Right lobe of liver (tissue), 6 donors: ENCODE data around the gene IKZF2. TPM values are rescaled to one million over a fixed set of nuclear protein-coding genes. Genes with fewer than 3 reads are reported as not detected.
A peak's percentile ranks its signal among the peaks of the same experiment; 100 is the strongest.

ENCODE experiments used
- ATAC-seq, 4 donors: fragments of 200-7000 bp; cut with Tn5 transposase; one replicate each; pipeline ENCODE4 v1.9.1; 2020; ENCODE audit warnings: mild to moderate bottlenecking in 4 of 4, moderate library complexity in 4 of 4
- DNase-seq, 3 donors: peaks; one replicate each; pipeline ENCODE4 v3.0.0-alpha.2; 2020
- H3K27ac ChIP-seq, 3 donors: fragments of 200-600 bp; one replicate each; pipeline ENCODE4 v1.8.0; 2022
- H3K27me3 ChIP-seq, 2 donors: fragments of 200-600 bp; one replicate each; pipeline ENCODE4 v1.8.0; 2022
- H3K36me3 ChIP-seq, 4 donors: fragments of 200-600 bp; sonication (generic) in 1 of 4; one replicate each; pipeline versions ENCODE4 v1.5.1 to v1.8.0; 2017 to 2022; ENCODE audit warnings: control low read depth in 1 of 4
- H3K4me1 ChIP-seq, 4 donors: fragments of 200-600 bp; sonication (generic) in 1 of 4; one replicate each; pipeline versions ENCODE4 v1.5.1 to v1.8.0; 2017 to 2022; ENCODE audit warnings: control low read depth in 1 of 4
- H3K4me3 ChIP-seq, 3 donors: fragments of 200-600 bp; one replicate each; pipeline ENCODE4 v1.8.0; 2022
- H3K9me3 ChIP-seq, 4 donors: fragments of 200-600 bp; sonication (generic) in 1 of 4; one replicate each; pipeline versions ENCODE4 v1.5.1 to v1.8.0; 2017 to 2022; ENCODE audit warnings: control low read depth in 1 of 4
- CTCF ChIP-seq, 4 donors: fragments of 200-600 bp in 3 of 4; fragments of 450-650 bp in 1 of 4; IDR thresholded peaks; one replicate each; pipeline versions ENCODE4 v1.5.1 to v1.8.0; 2016 to 2022; ENCODE audit warnings: antibody characterized with exemption in 4 of 4, mild to moderate bottlenecking in 2 of 4
- POLR2A ChIP-seq: fragments of 450-650 bp; IDR thresholded peaks from one replicate; pipeline ENCODE4 v1.6.1; 2017; ENCODE audit warnings: antibody characterized with exemption, mild to moderate bottlenecking
- WGBS: methylation state at CpG from one replicate; pipeline ENCODE4 v1.1.6; 2018; ENCODE audit warnings: low coverage, low lambda C conversion rate; ENCODE audit not compliant: insufficient coverage; ENCODE audit errors: missing lambda C conversion rate; 5-methylcytosine and 5-hydroxymethylcytosine counted together
- intact Hi-C, 2 donors: fragments of 100-400 bp; cut with DNase I; formaldehyde crosslinking; loops; one replicate each; pipeline versions ENCODE4 v1.11.2 to v1.14.1; 2022
- total RNA-seq, 6 experiments: library from RNA; depleted of rRNA in 2 of 6; stranded (reverse); fragments of >200 nt in 2 of 6; fragmentation: NEBNext Ultra II Directional in 3 of 6; extraction: Animal tissue kit (Norgen Biotek cat#: 25700) in 3 of 6; gene quantifications; one replicate each; pipeline versions ENCODE4 v1.1.0 to v1.2.4, GENCODE V29; 2016 to 2023
- donor health status: DM: no; HTN: yes; CAD: no.
- donor health status: DM: no; HTN: no; CAD: no.
- donor health status: DM: no; HTN: no; CAD: no.
- donor health status: DM: no; HTN: yes; CAD: no.
- donor health status: DM: no; HTN: yes; CAD: no.

IKZF2 gene
- total RNA-seq, 6 experiments from 2014 or later, result 1.1 to 4.1 (median 1.9) TPM

GRCh38 chr2:213177679-213178078 is 26.3 kb upstream of the IKZF2 start:
- no peak overlapping the region for H3K27ac ChIP-seq
- TF ChIP-seq POLR2A (no peak), CTCF (IDR thresholded peaks at IDR 0.05) (no peak)
- WGBS, result 29% methylated on average over 1 of the region's 1 CpG
- H3K36me3 ChIP-seq, result no peaks in the 10 kb centered on the region
- H3K9me3 ChIP-seq, result no peaks in the 10 kb centered on the region
- DNase-seq (no peak), ATAC-seq (peak in 2 of 4 donors; percentile 55 to 98)
- intact Hi-C loops, result no loop called here
- H3K4me1 ChIP-seq, result no peaks in the 10 kb centered on the region
- no peaks in the 10 kb centered on the region for H3K27me3 ChIP-seq
- H3K4me3 ChIP-seq, result no peak overlapping the region

DNA sequence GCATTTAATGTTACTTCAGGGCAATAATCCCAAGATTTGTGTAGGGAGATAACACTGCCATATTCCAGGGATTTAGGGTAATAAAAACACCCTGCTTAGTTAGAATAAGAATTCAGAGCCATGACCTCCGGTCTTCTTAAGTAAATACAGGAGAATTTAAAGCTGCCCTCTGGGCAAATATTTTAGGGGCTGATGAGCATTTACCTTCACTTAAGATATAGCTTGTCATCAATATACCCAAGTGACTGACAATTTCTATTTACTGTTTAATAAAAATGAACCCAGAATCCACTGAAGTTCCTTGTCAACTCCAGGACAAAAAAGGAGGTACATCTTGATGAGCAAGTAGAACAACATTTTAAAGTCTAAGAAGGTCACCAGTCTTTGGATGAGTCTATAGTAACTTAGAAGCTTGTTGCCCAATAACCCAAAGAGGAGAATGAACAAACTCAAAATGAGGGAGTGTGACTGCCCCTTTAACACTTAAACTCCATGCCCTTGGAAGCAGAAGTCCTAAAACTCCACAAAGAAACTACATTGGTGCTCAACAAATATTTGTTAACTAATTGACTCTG is 24.3 kb upstream of the IKZF2 start:
- Histone ChIP-seq H3K4me3 (no peak overlapping the region), H3K27ac (no peak overlapping the region), H3K27me3 (no peaks in the 10 kb centered on the region), H3K4me1 (no peaks in the 10 kb centered on the region), H3K36me3 (no peaks in the 10 kb centered on the region), H3K9me3 (no peaks in the 10 kb centered on the region)
- TF ChIP-seq CTCF (IDR thresholded peaks at IDR 0.05), result no peak
- no peak for TF ChIP-seq POLR2A
- 71% methylated on average over 1 of the region's 1 CpG for WGBS
- ATAC-seq (no peak), DNase-seq (no peak)
- intact Hi-C loops, result no loop called here

DNA sequence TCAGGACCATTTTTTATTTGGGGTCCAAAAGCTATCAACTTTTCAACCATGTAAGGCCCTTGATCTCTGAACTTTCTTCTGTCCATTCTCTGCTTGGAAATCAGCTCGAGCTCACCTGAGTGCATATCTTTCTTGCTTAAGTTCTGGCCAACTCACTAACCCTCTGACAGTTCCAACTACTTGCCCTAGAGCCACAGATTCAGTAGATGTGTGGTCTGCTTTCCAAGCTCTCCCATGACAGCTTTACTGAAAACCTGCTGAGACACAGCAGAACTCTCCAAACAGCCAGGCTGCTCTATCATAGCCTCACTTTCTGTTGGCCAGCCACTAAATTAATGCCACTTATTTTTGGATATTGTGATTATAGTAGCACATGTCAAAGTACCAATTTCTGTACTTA is 21.2 kb upstream of the IKZF2 start:
- TF ChIP-seq POLR2A, result no peak
- TF ChIP-seq CTCF (IDR thresholded peaks at IDR 0.05), result no peak
- Histone ChIP-seq H3K4me1 (no peaks in the 10 kb centered on the region), H3K4me3 (no peak overlapping the region), H3K27ac (no peak overlapping the region), H3K27me3 (no peaks in the 10 kb centered on the region), H3K36me3 (no peaks in the 10 kb centered on the region), H3K9me3 (no peaks in the 10 kb centered on the region)
- DNase-seq (no peak), ATAC-seq (no peak)
- intact Hi-C loops, result no loop called here
- WGBS, result 44% methylated on average over 1 of the region's 1 CpG

- Histone ChIP-seq H3K27me3 (no peaks in the 10 kb centered on the region), H3K4me1 (no peaks in the 10 kb centered on the region), H3K9me3 (no peaks in the 10 kb centered on the region), H3K27ac (no peak overlapping the region), H3K4me3 (no peak overlapping the region), H3K36me3 (no peaks in the 10 kb centered on the region)
- TF ChIP-seq POLR2A, result no peak
- TF ChIP-seq CTCF (IDR thresholded peaks at IDR 0.05), result no peak
- no peak for DNase-seq
- intact Hi-C loops, result no loop called here
- 87% methylated on average over 3 of the region's 4 CpGs for WGBS
- no peak for ATAC-seq
Observed at GRCh38 chr2:213171147-213171546, 19.7 kb upstream of the IKZF2 start.
